ENCODE data around the gene LITAF. TPM values are rescaled to one million over a fixed set of nuclear protein-coding genes. Genes with fewer than 3 reads are reported as not detected.

Gene LITAF
- total RNA-seq, 1 donor from 2014 or later: 71.6 TPM

GRCh38 chr16:11601911-11602310 lies 15.2 kb upstream of the LITAF start:
- TF ChIP-seq, protein P1, sequence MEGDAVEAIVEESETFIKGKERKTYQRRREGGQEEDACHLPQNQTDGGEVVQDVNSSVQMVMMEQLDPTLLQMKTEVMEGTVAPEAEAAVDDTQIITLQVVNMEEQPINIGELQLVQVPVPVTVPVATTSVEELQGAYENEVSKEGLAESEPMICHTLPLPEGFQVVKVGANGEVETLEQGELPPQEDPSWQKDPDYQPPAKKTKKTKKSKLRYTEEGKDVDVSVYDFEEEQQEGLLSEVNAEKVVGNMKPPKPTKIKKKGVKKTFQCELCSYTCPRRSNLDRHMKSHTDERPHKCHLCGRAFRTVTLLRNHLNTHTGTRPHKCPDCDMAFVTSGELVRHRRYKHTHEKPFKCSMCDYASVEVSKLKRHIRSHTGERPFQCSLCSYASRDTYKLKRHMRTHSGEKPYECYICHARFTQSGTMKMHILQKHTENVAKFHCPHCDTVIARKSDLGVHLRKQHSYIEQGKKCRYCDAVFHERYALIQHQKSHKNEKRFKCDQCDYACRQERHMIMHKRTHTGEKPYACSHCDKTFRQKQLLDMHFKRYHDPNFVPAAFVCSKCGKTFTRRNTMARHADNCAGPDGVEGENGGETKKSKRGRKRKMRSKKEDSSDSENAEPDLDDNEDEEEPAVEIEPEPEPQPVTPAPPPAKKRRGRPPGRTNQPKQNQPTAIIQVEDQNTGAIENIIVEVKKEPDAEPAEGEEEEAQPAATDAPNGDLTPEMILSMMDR (IDR thresholded peaks at IDR 0.05; ENCODE audit: insufficient read depth, low read length, severe bottlenecking): no peak
- no peak overlapping the region for H3K4me3 ChIP-seq (ENCODE audit: low read depth, low read length)
- DNase-seq (ENCODE audit: low read depth) (no peak), FAIRE-seq (peak; percentile 66)
- no peaks in the 10 kb centered on the region for H3K27me3 ChIP-seq (ENCODE audit: control insufficient read depth, insufficient read depth, low read length)
- no peaks in the 10 kb centered on the region for H3K36me3 ChIP-seq (ENCODE audit: control insufficient read depth, insufficient read depth, low read length)

DNA sequence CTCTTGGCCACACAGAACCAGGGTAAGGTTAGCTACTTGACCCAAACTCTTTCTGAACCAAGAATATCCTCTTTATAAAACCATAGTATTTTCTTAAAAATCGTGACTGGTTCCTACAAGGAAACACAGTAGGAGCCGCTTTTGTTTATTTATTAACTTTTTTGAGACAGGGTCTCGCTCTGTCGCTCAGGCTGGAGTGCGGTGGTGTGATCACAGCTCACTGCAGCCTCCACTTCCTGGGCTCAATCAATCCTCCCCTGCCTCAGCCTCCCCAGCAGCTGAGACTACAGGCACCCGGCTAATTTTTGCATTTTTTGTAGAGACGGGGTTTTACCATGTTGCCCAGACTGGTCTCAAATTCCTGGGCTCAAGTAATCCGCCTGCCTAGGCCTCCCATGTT lies 14.7 kb upstream of the LITAF start:
- H3K36me3 ChIP-seq (ENCODE audit: control insufficient read depth, insufficient read depth, low read length): no peaks in the 10 kb centered on the region
- no peak for FAIRE-seq
- no peak overlapping the region for H3K4me3 ChIP-seq (ENCODE audit: low read depth, low read length)
- TF ChIP-seq, protein P1 (IDR thresholded peaks at IDR 0.05; ENCODE audit: insufficient read depth, low read length, severe bottlenecking): no peak
- no peaks in the 10 kb centered on the region for H3K27me3 ChIP-seq (ENCODE audit: control insufficient read depth, insufficient read depth, low read length)
- DNase-seq (ENCODE audit: low read depth): no peak

DNA sequence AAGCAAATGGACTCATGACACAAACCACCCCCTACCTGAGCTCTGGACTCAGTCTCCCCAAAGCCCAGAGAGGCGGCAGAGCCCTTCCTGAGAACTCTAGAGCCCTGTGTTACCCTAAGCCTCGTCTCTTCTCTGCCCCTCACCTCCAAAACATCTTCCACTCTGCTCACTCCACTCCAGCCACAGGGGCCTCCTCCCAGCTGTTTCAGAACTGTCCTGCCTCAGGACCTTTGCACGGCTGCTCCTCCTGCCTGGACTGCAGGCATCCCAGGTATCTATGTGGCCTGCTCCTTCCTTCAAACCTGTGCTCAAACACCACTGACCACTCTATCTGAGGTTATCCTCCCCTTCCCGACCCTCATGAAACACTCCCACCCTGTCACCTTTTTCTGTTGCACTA lies 12.9 kb upstream of the LITAF start:
- TF ChIP-seq, protein P1 (IDR thresholded peaks at IDR 0.05; ENCODE audit: insufficient read depth, low read length, severe bottlenecking): no peak
- DNase-seq (ENCODE audit: low read depth) (no peak), FAIRE-seq (no peak)
- Histone ChIP-seq H3K36me3 (ENCODE audit: control insufficient read depth, insufficient read depth, low read length) (no peaks in the 10 kb centered on the region), H3K27me3 (ENCODE audit: control insufficient read depth, insufficient read depth, low read length) (no peaks in the 10 kb centered on the region), H3K4me3 (ENCODE audit: low read depth, low read length) (no peak overlapping the region)

- Histone ChIP-seq H3K4me3 (ENCODE audit: low read depth, low read length) (no peak overlapping the region), H3K36me3 (ENCODE audit: control insufficient read depth, insufficient read depth, low read length) (no peaks in the 10 kb centered on the region), H3K27me3 (ENCODE audit: control insufficient read depth, insufficient read depth, low read length) (no peaks in the 10 kb centered on the region)
- DNase-seq (ENCODE audit: low read depth) (no peak), FAIRE-seq (no peak)
- TF ChIP-seq, protein P1 (IDR thresholded peaks at IDR 0.05; ENCODE audit: insufficient read depth, low read length, severe bottlenecking): no peak
Observed at GRCh38 chr16:11597235-11598095, 10.7 kb upstream of the LITAF start.

GRCh38 chr16:11596572-11597226 lies 10.0 kb upstream of the LITAF start:
- no peaks in the 10 kb centered on the region for H3K36me3 ChIP-seq (ENCODE audit: control insufficient read depth, insufficient read depth, low read length)
- FAIRE-seq: no peak
- DNase-seq (ENCODE audit: low read depth): peak; percentile 34
- no peak overlapping the region for H3K4me3 ChIP-seq (ENCODE audit: low read depth, low read length)
- H3K27me3 ChIP-seq (ENCODE audit: control insufficient read depth, insufficient read depth, low read length): no peaks in the 10 kb centered on the region
- TF ChIP-seq, protein P1 (IDR thresholded peaks at IDR 0.05; ENCODE audit: insufficient read depth, low read length, severe bottlenecking): no peak

Measured in bronchial epithelial cell (primary cell).